ENCODE results near the gene CLMN. TPM values are rescaled to one million over a fixed set of nuclear protein-coding genes. Genes with fewer than 3 reads are reported as not detected.
A peak's percentile ranks its signal among the peaks of the same experiment; 100 is the strongest.

CLMN gene
- total and polyA plus RNA-seq, 7 experiments from 2014 or later, result 0.43 to 6.8 (median 0.70) TPM

- ChIA-PET POLR2A (no interaction called here), CTCF (no interaction called here)
- peaks cover 2 to 18% (median 4%) of the 10 kb centered on the region in 5 donors for H3K36me3 Mint-ChIP-seq
- H3K27me3 Mint-ChIP-seq, result peaks cover 10 to 35% (median 24%) of the 10 kb centered on the region in 5 donors
- Histone ChIP-seq H3K4me1 (ENCODE audit: control insufficient read depth in 2 of 2, insufficient read depth in 2 of 2, low read length in 2 of 2) (no peaks in the 10 kb centered on the region), H3K27me3 (ENCODE audit: control insufficient read depth in 2 of 2, insufficient read depth in 2 of 2, low read length in 2 of 2) (no peaks in the 10 kb centered on the region), H3K36me3 (ENCODE audit: control insufficient read depth in 2 of 3, insufficient read depth in 3 of 3, low read length in 3 of 3) (no peaks in the 10 kb centered on the region), H3K4me3 (ENCODE audit: low read length) (no peak overlapping the region), H3K9me3 (ENCODE audit: control insufficient read depth in 2 of 3, low read length in 3 of 3) (peaks cover 0 to 8% (median 0%) of the 10 kb centered on the region in 3 experiments), H3K27ac (ENCODE audit: low read depth, low read length) (no peak overlapping the region)
- intact Hi-C loops (cut with micrococcal nuclease), result no loop called here
- H3K4me1 Mint-ChIP-seq, result no peaks in the 10 kb centered on the region
- no peak overlapping the region for H3K4me3 Mint-ChIP-seq
- no peak for DNase-seq
- H3K9me3 Mint-ChIP-seq, result peaks cover 0 to 20% (median 14%) of the 10 kb centered on the region in 11 donors
- ATAC-seq, result no peak
- H3K27ac Mint-ChIP-seq, result no peak overlapping the region
These were observed 23.9 kb downstream of the CLMN start for GRCh38 chr14:95295600-95296376.

DNA sequence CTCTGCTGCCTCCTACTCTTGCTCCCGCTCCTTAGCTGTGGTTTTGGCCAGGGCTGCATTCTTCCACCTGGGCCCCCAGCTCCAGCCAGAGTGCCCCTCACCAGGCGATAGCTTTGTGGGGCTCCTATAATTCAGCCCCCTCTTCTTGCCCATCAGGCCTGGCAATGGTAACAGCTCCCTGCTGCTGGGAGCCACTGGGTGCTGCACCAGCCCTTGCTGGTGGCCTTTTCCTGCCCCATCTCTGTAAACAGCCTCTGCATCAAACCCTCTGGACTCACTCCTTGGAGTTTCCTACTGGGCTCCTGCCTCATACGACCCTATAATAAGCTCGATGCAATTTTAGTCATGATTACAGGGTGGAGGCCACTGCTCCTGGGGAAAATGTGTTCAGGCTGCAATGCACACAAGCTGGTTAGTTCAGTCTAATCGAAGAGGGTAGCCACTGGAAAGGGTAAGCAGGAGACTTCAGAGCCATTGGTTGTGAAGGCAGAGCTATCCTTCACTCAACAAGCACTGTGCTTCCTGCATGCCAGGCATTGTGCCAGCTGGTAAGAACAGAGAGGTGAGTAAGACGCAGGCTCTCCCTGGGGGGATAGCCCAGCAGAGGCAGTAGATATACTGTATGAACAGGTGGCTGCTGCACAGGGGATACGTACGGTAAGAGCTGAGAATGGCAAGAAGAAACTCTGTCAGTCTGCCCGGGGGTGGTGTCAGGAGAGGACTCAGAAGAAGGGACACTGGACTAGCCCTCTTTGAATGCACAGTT is 24.7 kb downstream of the CLMN start:
- Mint-ChIP-seq H3K36me3 (peaks cover 2 to 18% (median 4%) of the 10 kb centered on the region in 5 donors), H3K27ac (no peak overlapping the region), H3K27me3 (peaks cover 9 to 37% (median 24%) of the 10 kb centered on the region in 5 donors), H3K4me3 (no peak overlapping the region), H3K9me3 (peaks cover 0 to 20% (median 14%) of the 10 kb centered on the region in 11 donors), H3K4me1 (no peaks in the 10 kb centered on the region)
- no peak overlapping the region for H3K27ac ChIP-seq (ENCODE audit: low read depth, low read length)
- intact Hi-C loops (cut with micrococcal nuclease), result no loop called here
- H3K4me3 ChIP-seq (ENCODE audit: low read length), result no peak overlapping the region
- no peaks in the 10 kb centered on the region for H3K36me3 ChIP-seq (ENCODE audit: control insufficient read depth in 2 of 3, insufficient read depth in 3 of 3, low read length in 3 of 3)
- H3K9me3 ChIP-seq (ENCODE audit: control insufficient read depth in 2 of 3, low read length in 3 of 3), result peaks cover 0 to 8% (median 0%) of the 10 kb centered on the region in 3 experiments
- no peaks in the 10 kb centered on the region for H3K4me1 ChIP-seq (ENCODE audit: control insufficient read depth in 2 of 2, insufficient read depth in 2 of 2, low read length in 2 of 2)
- no peaks in the 10 kb centered on the region for H3K27me3 ChIP-seq (ENCODE audit: control insufficient read depth in 2 of 2, insufficient read depth in 2 of 2, low read length in 2 of 2)
- no peak for DNase-seq
- no peak for ATAC-seq
- CTCF ChIA-PET, result no interaction called here
- POLR2A ChIA-PET, result no interaction called here

- intact Hi-C loops (cut with micrococcal nuclease), result no loop called here
- no peaks in the 10 kb centered on the region for H3K4me1 Mint-ChIP-seq
- peaks cover 0 to 20% (median 14%) of the 10 kb centered on the region in 11 donors for H3K9me3 Mint-ChIP-seq
- Histone ChIP-seq H3K27me3 (ENCODE audit: control insufficient read depth in 2 of 2, insufficient read depth in 2 of 2, low read length in 2 of 2) (no peaks in the 10 kb centered on the region), H3K36me3 (ENCODE audit: control insufficient read depth in 2 of 3, insufficient read depth in 3 of 3, low read length in 3 of 3) (no peaks in the 10 kb centered on the region), H3K9me3 (ENCODE audit: control insufficient read depth in 2 of 3, low read length in 3 of 3) (peaks cover 0 to 8% (median 0%) of the 10 kb centered on the region in 3 experiments), H3K27ac (ENCODE audit: low read depth, low read length) (no peak overlapping the region), H3K4me1 (ENCODE audit: control insufficient read depth in 2 of 2, insufficient read depth in 2 of 2, low read length in 2 of 2) (no peaks in the 10 kb centered on the region), H3K4me3 (ENCODE audit: low read length) (no peak overlapping the region)
- peaks cover 2 to 18% (median 4%) of the 10 kb centered on the region in 5 donors for H3K36me3 Mint-ChIP-seq
- DNase-seq (no peak), ATAC-seq (no peak)
- ChIA-PET CTCF (no interaction called here), POLR2A (no interaction called here)
- no peak overlapping the region for H3K4me3 Mint-ChIP-seq
- H3K27ac Mint-ChIP-seq, result no peak overlapping the region
- H3K27me3 Mint-ChIP-seq, result peaks cover 9 to 36% (median 24%) of the 10 kb centered on the region in 5 donors
These were observed 25.4 kb downstream of the CLMN start for GRCh38 chr14:95294320-95294719.

- Mint-ChIP-seq H3K4me1 (no peaks in the 10 kb centered on the region), H3K27ac (no peak overlapping the region), H3K9me3 (peaks cover 0 to 20% (median 14%) of the 10 kb centered on the region in 11 donors), H3K4me3 (no peak overlapping the region), H3K27me3 (peaks cover 9 to 32% (median 30%) of the 10 kb centered on the region in 5 donors), H3K36me3 (peaks cover 2 to 18% (median 4%) of the 10 kb centered on the region in 5 donors)
- H3K9me3 ChIP-seq (ENCODE audit: control insufficient read depth in 2 of 3, low read length in 3 of 3), result peaks cover 0 to 8% (median 0%) of the 10 kb centered on the region in 3 experiments
- H3K4me3 ChIP-seq (ENCODE audit: low read length), result no peak overlapping the region
- CTCF ChIA-PET, result no interaction called here
- H3K27ac ChIP-seq (ENCODE audit: low read depth, low read length), result no peak overlapping the region
- H3K36me3 ChIP-seq (ENCODE audit: control insufficient read depth in 2 of 3, insufficient read depth in 3 of 3, low read length in 3 of 3), result no peaks in the 10 kb centered on the region
- intact Hi-C loops (cut with micrococcal nuclease), result no loop called here
- POLR2A ChIA-PET, result no interaction called here
- DNase-seq, result no peak
- no peaks in the 10 kb centered on the region for H3K27me3 ChIP-seq (ENCODE audit: control insufficient read depth in 2 of 2, insufficient read depth in 2 of 2, low read length in 2 of 2)
- no peaks in the 10 kb centered on the region for H3K4me1 ChIP-seq (ENCODE audit: control insufficient read depth in 2 of 2, insufficient read depth in 2 of 2, low read length in 2 of 2)
- ATAC-seq, result no peak
These were observed 26.3 kb downstream of the CLMN start for GRCh38 chr14:95293449-95293848.

DNA sequence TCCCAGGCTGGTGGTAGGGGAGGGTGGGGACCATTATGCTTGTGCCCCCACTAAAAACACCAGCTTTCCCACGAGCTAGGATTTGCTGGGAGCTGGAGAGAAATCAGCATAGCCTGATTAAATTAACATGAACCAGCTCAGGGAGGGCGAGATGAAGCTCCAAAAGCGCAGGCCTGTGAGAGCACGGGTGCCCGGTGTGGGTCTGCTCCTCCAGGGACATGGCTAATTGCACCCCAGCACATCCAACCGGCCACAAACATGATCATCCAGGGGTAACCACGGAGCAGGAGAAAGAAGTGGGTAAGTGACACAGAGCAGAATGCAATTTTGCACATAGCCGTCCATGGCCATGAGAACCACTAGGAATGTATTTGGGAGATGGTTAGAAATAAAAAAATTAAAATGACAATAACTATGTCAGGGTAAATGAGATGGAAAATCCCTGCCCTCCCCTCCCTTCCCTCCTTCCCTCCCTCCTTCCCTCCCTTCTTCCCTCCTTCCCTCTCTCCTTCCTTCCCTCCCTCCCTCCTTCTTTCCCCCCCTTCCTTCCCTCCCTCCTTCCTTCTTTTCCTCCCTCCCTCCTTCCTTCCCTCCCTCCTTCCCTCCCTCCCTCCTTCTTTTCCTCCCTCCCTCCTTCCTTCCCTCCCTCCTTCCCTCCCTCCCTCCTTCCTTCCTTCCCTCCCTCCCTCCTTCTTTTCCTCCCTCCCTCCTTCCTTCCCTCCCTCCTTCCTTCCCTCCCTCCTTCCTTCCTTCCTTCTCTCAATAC is 26.9 kb downstream of the CLMN start:
- Histone ChIP-seq H3K4me1 (ENCODE audit: control insufficient read depth in 2 of 2, insufficient read depth in 2 of 2, low read length in 2 of 2) (no peaks in the 10 kb centered on the region), H3K9me3 (ENCODE audit: control insufficient read depth in 2 of 3, low read length in 3 of 3) (peaks cover 0 to 8% (median 0%) of the 10 kb centered on the region in 3 experiments), H3K27me3 (ENCODE audit: control insufficient read depth in 2 of 2, insufficient read depth in 2 of 2, low read length in 2 of 2) (no peaks in the 10 kb centered on the region), H3K36me3 (ENCODE audit: control insufficient read depth in 2 of 3, insufficient read depth in 3 of 3, low read length in 3 of 3) (no peaks in the 10 kb centered on the region), H3K4me3 (ENCODE audit: low read length) (no peak overlapping the region), H3K27ac (ENCODE audit: low read depth, low read length) (no peak overlapping the region)
- no peak for ATAC-seq
- Mint-ChIP-seq H3K27ac (no peak overlapping the region), H3K4me3 (peak overlapping the region in 1 of 10 donors; percentile 19), H3K36me3 (peaks cover 2 to 18% (median 4%) of the 10 kb centered on the region in 5 donors), H3K4me1 (no peaks in the 10 kb centered on the region), H3K27me3 (peaks cover 9 to 37% (median 30%) of the 10 kb centered on the region in 5 donors), H3K9me3 (peaks cover 0 to 25% (median 15%) of the 10 kb centered on the region in 11 donors)
- CTCF ChIA-PET, result no interaction called here
- POLR2A ChIA-PET, result no interaction called here
- no peak for DNase-seq
- intact Hi-C loops (cut with micrococcal nuclease), result no loop called here

DNA sequence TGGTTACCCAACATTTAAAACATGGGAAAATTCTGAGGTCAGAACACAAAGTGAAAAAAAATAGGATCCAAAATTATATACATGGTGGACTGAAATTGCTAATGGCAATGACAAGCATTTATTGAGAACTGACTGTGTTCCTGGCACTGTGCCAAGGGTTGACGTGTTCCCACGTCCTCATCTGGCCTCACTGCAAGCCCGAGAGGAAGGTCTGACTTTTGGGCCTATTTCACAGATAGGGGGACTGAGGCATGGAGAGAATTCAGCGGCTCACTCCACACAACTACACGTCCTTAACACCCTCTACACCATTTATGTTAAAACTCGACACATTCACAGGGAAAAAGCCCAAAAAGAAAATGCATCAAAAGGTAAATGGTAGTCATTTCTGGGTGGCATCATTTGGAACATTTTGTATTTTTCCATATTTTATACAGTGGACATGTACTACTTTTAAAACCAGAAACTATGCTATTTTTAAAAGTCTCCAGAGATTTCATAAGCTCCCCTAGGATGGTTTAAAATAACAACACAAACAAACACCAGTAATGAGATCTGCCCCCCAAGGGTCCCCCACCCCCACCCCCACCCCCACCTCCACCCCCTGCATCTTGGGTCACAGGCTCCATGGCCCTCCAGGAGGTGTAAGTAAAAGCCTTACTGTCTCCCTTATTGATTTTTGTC is 27.7 kb downstream of the CLMN start:
- H3K4me1 Mint-ChIP-seq, result no peaks in the 10 kb centered on the region
- H3K36me3 ChIP-seq (ENCODE audit: control insufficient read depth in 2 of 3, insufficient read depth in 3 of 3, low read length in 3 of 3), result no peaks in the 10 kb centered on the region
- POLR2A ChIA-PET, result no interaction called here
- H3K27me3 ChIP-seq (ENCODE audit: control insufficient read depth in 2 of 2, insufficient read depth in 2 of 2, low read length in 2 of 2), result no peaks in the 10 kb centered on the region
- peak in 1 of 9 donors; percentile 4 for DNase-seq
- H3K4me3 Mint-ChIP-seq, result no peak overlapping the region
- H3K27ac ChIP-seq (ENCODE audit: low read depth, low read length), result no peak overlapping the region
- CTCF ChIA-PET, result no interaction called here
- H3K27ac Mint-ChIP-seq, result no peak overlapping the region
- peaks cover 0 to 25% (median 15%) of the 10 kb centered on the region in 11 donors for H3K9me3 Mint-ChIP-seq
- H3K4me3 ChIP-seq (ENCODE audit: low read length), result no peak overlapping the region
- ATAC-seq, result no peak
- H3K36me3 Mint-ChIP-seq, result peaks cover 2 to 18% (median 4%) of the 10 kb centered on the region in 5 donors
- H3K27me3 Mint-ChIP-seq, result peaks cover 9 to 40% (median 30%) of the 10 kb centered on the region in 5 donors
- intact Hi-C loops (cut with micrococcal nuclease), result no loop called here
- H3K4me1 ChIP-seq (ENCODE audit: control insufficient read depth in 2 of 2, insufficient read depth in 2 of 2, low read length in 2 of 2), result no peaks in the 10 kb centered on the region
- peaks cover 0 to 8% (median 0%) of the 10 kb centered on the region in 3 experiments for H3K9me3 ChIP-seq (ENCODE audit: control insufficient read depth in 2 of 3, low read length in 3 of 3)
